Left cardiac atrium (tissue), 4 donors: Measurements from ENCODE around the gene ADGRL3. TPM values are rescaled to one million over a fixed set of nuclear protein-coding genes. Genes with fewer than 3 reads are reported as not detected.
"Not testable (repeated sequence)": the region's sequence is repeated elsewhere in the genome, so short reads cannot be mapped to it uniquely, and the experiment has no call there.

ENCODE experiments used
- ATAC-seq, 2 donors: fragments of 200-7000 bp; cut with Tn5 transposase; one replicate each; pipeline ENCODE4 v1.9.1; 2020; ENCODE audit warnings: mild to moderate bottlenecking in 2 of 2, moderate library complexity in 2 of 2
- DNase-seq: peaks from one replicate; pipeline ENCODE4 v3.0.0-alpha.2; 2020
- intact Hi-C, 2 donors: fragments of 100-400 bp; cut with DNase I; formaldehyde crosslinking; loops; one replicate each; pipeline versions ENCODE4 v1.14.1 to v1.15.1; 2022 to 2023
- total RNA-seq, 2 donors: library from RNA; stranded (reverse); fragmentation: NEBNext Ultra II Directional; extraction: Animal tissue kit (Norgen Biotek cat#: 25700); gene quantifications; one replicate each; pipeline ENCODE4 v1.2.1, GENCODE V29; 2021
- donor health status: DM: no; HTN: yes; CAD: no.
- donor health status: DM: no; HTN: yes; CAD: no; lungs with severe emphysema.
- donor health status: DM: yes; HTN: yes; CAD: no.
- donor health status: Dilated cardiomyopathy.

ADGRL3 gene
- total RNA-seq, 2 donors from 2014 or later: 3.7 to 4.9 TPM

DNA sequence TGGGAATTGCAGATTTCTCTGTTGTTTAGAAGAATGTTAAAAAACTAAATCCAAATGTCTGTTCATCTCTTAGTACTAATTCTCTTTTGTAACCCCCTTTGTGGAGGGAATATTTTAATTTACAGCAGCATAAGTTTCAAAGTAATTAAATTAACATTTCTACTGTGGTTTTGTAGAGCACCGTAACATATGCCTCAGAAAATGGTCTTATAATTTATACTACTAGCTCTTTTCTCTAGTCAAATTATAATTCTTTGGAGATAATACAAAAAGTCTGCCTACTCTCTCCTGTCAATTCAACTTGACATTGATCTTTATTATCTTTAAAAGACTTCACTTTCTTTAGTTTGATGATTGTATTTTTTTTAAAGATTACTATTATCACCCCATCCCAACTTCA is 759.0 kb downstream of the ADGRL3 start:
- intact Hi-C loops: no loop called here
- ATAC-seq (no peak), DNase-seq (no peak)

GRCh38 chr4:61984260-61984909 is 784.3 kb downstream of the ADGRL3 start:
- ATAC-seq (no peak), DNase-seq (no peak)
- intact Hi-C loops: no loop called here

DNA sequence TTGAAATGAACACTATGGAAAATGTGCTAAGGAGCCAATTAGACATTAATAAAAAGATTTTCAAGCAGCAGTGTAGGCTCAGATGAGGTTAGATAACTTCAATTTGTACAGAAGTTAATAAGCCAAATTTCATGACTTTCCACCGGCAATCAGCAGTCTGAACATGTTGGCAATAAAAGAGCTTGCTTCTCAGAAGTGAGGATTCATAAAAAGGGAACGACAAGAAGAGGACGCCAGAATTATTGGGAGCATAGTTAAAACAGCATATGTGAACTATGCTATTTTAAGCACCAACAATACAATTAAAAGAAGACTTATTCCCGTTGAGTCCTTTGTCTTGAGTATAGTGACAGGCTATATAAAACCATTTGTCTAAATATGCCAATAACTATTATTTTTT is 785.3 kb downstream of the ADGRL3 start:
- intact Hi-C loops: no loop called here
- ATAC-seq: no peak

DNA sequence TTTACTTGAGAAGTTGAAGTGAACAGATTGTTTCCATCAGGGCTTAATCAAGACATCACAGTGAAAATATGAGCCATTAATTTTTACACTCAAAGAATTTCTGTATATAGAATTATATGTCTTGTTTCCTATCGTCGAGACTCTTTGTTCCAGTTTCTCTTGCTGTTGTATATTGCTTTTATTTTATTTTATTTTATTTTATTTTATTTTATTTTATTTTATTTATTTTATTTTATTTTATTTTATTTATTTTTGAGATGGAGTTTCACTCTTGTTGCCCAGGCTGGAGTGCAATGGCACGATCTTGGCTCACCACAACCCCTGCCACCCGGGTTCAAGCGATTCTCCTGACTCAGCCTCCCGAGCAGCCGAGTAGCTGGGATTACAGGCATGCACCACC is 786.8 kb downstream of the ADGRL3 start:
- intact Hi-C loops, DNase-seq, ATAC-seq: not testable (repeated sequence)

More for the DNA sequence above, 785.3 kb downstream of the ADGRL3 start:
- no peak for DNase-seq

DNA sequence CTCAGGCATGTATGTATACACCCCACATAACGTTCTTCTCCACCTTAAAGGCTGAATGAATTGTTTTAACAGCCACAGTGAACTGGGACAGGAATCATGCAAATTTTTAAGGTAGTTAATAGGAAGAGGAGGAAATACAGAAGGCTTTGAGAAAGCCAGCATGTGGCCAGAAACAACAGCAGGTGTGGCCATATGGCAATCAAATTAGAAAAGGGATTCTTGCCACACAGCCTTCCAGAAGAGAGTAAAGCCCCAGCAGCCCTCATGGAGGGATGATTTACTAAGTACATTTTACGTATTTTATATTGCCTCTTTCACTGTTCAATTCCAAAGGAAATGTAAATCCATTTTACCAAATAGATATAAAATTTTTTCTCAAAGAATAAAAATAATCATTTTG is 792.2 kb downstream of the ADGRL3 start:
- intact Hi-C loops: no loop called here
- DNase-seq (no peak), ATAC-seq (no peak)

DNA sequence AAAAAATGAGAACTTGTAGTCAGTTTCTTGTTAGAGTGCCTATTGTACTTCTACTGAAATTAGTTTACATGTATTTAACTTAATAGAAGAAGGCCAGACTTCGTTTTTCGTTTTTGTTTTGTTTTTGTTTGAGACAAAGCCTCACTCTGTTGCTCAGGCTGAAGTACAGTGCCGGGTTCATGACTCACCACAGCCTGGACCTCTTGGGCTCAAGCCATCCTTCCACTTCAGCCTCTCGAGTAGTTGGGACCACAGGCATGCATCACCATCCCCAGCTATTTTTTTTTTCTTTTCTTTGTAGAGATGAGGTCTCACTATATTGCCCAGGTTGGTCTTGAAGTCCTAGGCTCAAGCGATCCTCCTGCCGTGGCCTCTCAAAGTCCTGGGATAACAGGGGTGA is 793.9 kb downstream of the ADGRL3 start:
- intact Hi-C loops: no loop called here
- no peak for DNase-seq
- ATAC-seq: peak in 1 of 2 donors; percentile 59

DNA sequence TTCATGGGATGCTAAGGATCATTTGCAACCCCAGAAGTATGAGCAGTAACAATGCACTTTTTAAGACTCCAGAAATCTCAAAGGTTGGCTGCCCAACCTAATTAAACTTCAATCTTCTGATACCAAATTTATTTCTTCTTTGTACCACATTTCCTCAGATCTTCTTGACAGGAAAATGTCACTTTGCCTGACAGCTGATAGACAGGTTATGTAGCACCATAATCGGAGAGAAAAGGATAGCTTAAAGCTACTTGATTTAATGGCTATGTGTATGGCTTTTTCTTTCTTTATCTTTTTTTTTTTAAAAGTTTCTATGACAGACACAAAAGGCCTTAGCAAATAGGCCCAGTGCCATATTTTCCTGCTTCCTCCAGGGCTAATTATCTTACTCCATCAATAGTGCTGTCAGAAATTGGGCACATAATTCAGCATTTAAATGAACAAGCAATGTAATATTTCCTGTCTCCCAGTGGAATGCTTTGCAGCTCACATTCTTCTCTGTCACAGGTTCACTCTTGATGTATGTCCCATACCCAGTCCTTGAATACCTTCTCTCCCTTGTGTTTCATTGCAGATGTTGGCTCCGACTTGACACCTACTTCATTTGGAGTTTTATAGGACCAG is 795.7 kb downstream of the ADGRL3 start:
- intact Hi-C loops: no loop called here
- ATAC-seq (no peak), DNase-seq (no peak)

- intact Hi-C loops: no loop called here
- DNase-seq (no peak), ATAC-seq (no peak)
Observed at GRCh38 chr4:61996943-61997342, 796.8 kb downstream of the ADGRL3 start.

- DNase-seq (no peak), ATAC-seq (no peak)
- intact Hi-C loops: no loop called here
Observed at GRCh38 chr4:61997831-61998230, 797.7 kb downstream of the ADGRL3 start.

DNA sequence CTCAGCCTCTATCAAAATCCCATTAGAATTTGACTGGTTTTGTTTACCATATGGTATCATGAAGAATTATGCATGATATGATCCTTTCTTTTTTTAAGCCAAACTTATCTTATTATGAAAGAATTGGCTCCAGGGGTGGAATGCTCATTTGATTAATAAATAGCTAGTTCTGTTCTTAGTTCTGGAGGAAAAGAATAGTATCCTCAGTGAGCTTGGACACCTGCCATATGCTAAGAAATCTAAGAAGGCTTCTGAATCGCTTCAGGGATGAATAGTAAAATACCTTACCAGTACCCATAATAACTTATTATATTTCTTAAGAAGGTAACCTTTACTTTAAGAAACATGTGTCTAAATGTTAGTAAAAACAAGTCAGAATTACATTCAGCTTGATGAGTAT is 803.6 kb downstream of the ADGRL3 start:
- intact Hi-C loops: no loop called here
- no peak for ATAC-seq
- DNase-seq: no peak

DNA sequence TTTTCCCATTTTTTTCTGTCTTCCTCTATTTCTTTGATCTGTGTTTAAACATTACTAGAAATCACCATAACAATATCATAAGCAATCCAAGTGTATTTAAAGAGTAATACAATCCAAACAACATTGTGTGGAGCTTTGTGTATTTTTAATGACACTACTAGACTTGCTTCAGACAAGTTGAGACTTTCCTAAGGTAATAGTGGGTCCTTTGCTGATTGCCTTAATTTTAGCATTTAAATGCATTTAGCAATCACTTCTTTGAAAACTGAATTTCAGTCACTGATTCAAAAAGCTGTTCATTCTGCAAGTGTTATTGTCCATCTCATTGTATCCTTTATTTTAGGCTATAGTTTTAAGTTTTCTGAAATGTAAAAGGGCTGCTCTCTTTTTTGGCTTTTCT is 804.8 kb downstream of the ADGRL3 start:
- no peak for DNase-seq
- intact Hi-C loops: no loop called here

DNA sequence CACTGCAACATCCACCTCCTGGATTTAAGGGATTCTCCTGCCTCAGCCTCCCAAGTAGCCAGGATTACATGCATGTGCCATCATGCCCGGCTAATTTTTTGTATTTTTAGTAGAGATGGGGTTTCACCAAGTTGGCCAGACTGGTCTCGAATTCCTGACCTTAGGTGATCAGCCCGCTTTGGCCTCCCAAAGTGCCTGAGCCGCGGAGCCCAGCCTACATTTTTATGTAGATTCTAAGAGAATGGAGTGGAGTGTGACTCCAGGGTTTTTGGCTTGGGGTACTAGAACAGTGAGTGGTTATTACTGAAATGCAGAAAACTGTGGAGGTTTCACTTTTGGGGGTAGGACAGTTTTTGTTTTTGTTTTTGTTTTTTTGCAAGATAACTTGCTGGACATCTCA is 806.0 kb downstream of the ADGRL3 start:
- DNase-seq (no peak), ATAC-seq (no peak)
- intact Hi-C loops: no loop called here

More for the DNA sequence above, 804.8 kb downstream of the ADGRL3 start:
- ATAC-seq: no peak

- no peak for DNase-seq
- ATAC-seq: no peak
- intact Hi-C loops: no loop called here
Observed at GRCh38 chr4:62015043-62015739, 815.1 kb downstream of the ADGRL3 start.

DNA sequence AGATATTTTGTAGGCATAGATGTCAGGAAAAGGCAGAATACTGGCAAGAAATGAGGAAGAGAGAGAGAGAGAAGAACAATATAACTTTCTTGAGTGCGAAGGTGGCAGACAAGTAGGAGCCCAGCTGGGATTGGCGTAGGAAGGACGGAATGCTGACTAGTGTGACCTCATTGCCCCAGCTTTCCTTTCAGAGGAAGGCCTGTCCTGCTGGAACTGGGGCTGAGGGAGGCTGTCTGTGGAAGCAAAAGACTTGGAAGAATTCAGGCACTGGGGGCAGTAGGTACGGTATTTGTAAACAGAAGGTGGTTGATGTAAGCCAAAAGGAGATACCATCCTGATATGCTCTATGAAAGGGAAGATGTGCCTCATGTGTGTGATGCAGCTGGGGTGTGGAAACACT is 818.4 kb downstream of the ADGRL3 start:
- ATAC-seq (no peak), DNase-seq (no peak)
- intact Hi-C loops: no loop called here

DNA sequence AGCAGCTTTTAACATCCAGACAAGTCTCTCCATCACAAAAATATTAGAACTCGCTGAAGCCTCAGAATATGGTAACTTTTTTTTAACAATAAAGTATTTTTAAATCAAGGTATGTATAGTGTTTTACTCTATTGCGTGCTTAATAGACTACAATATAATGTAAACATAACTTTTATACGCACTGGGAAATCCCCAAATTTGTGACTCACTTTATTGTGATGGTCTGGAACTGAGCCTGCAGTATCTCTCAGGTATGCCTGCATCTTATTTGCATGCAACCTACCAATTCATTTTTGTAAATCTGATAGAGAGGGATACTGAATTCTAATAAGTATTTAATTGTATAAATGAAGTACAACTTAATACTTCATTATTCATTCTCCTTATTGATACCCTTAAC is 823.5 kb downstream of the ADGRL3 start:
- intact Hi-C loops: no loop called here
- DNase-seq (no peak), ATAC-seq (no peak)

DNA sequence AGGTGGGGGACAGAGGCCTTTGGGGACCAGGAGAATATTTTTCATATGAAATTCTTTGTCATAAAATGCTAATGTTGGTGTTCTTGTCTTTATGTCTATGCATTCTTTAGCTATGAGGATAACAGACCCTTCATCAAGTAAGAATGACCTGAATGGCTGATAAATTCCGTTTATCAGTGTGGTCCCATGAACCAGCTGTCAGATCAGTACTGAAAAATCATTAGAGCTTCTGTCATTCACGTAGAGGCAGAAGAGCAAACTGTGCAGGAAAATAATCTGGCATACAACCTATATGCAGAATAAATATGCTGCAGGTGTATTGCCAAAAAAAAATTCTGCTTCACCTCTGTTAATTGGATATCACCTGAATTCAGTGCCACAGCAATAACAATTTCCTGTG is 828.6 kb downstream of the ADGRL3 start:
- ATAC-seq (no peak), DNase-seq (no peak)
- intact Hi-C loops: no loop called here

DNA sequence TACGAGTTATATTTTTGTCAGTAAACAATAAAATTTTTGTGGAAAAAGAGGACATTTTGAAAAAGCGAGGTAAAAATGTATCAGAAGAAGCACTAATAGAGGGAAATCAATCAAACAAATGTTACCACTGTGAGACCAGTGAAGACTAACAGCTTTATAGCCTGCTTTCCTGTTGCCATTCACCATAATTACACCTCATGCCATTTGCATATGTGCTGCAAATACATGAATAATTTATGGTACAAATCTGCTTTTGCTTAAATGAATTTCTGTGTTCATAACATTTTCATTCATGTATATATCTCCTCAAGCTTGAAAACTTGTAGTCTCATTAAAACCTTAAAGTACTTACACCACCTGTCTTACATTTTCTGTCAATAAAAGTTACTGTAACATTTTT is 830.8 kb downstream of the ADGRL3 start:
- no peak for ATAC-seq
- DNase-seq: no peak
- intact Hi-C loops: no loop called here

- intact Hi-C loops: no loop called here
- ATAC-seq (no peak), DNase-seq (no peak)
Observed at GRCh38 chr4:62037571-62037970, 837.4 kb downstream of the ADGRL3 start.

- DNase-seq (no peak), ATAC-seq (no peak)
- intact Hi-C loops: no loop called here
Observed at GRCh38 chr4:62051332-62051731, 851.2 kb downstream of the ADGRL3 start.

DNA sequence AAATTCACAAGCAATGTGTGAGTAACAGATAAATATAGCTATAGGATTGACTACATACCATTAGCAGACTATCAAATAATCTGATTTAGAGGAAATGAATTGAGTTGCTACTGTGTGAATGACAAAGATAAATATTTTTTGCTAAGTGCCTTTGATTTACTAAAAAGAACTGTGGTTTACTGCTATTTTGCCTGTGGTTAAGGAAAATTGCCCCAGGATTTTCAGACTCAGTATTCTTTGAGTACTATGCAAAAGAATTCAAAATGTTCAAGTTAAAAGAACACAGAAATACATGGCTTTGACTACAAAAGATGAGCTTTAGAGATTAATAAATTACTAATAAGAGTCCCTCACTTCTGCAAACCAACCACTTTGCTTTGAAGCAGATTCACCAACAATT is 853.8 kb downstream of the ADGRL3 start:
- ATAC-seq: no peak
- intact Hi-C loops: no loop called here
- no peak for DNase-seq

GRCh38 chr4:62057031-62057430 is 856.9 kb downstream of the ADGRL3 start:
- DNase-seq (no peak), ATAC-seq (no peak)
- intact Hi-C loops: no loop called here
